Measurements from ENCODE around the gene NOL6.
"Not testable (repeated sequence)": the region's sequence is repeated elsewhere in the genome, so short reads cannot be mapped to it uniquely, and the experiment has no call there.

The NOL6 gene

GRCh38 chr9:33473643-33474352 lies at the start of gene NOL6:
Gene NOL6, minus strand, starts transcription at chr9:33473924. Its CDS starts 82 bp downstream, at chr9:33473842.
- DNase-seq = peak; percentile 98 to 99

- not testable (repeated sequence) for DNase-seq
These were observed 48.1 kb upstream of the NOL6 start for GRCh38 chr9:33521861-33522260.

GRCh38 chr9:33517934-33518577 lies 44.3 kb upstream of the NOL6 start:
- DNase-seq = not testable (repeated sequence)

- DNase-seq = peak in 1 of 2 donors; percentile 33
These were observed 43.6 kb upstream of the NOL6 start for GRCh38 chr9:33517373-33517772.

- not testable (repeated sequence) for DNase-seq
These were observed 42.7 kb upstream of the NOL6 start for GRCh38 chr9:33516397-33516796.

GRCh38 chr9:33515342-33515995 lies 41.7 kb upstream of the NOL6 start:
- not testable (repeated sequence) for DNase-seq

GRCh38 chr9:33512535-33512934 lies 38.8 kb upstream of the NOL6 start:
- not testable (repeated sequence) for DNase-seq

GRCh38 chr9:33511184-33511517 lies 37.4 kb upstream of the NOL6 start:
- DNase-seq = not testable (repeated sequence)

- DNase-seq = peak; percentile 16 to 33
These were observed 36.8 kb upstream of the NOL6 start for GRCh38 chr9:33510262-33511183.

GRCh38 chr9:33506626-33507370 lies 33.1 kb upstream of the NOL6 start:
- DNase-seq = no peak

- DNase-seq = peak in 1 of 2 donors; percentile 14
These were observed 24.7 kb upstream of the NOL6 start for GRCh38 chr9:33498387-33498786.

GRCh38 chr9:33493819-33494218 lies 20.1 kb upstream of the NOL6 start:
- not testable (repeated sequence) for DNase-seq

- no peak for DNase-seq
These were observed 15.3 kb upstream of the NOL6 start for GRCh38 chr9:33489066-33489465.

- not testable (repeated sequence) for DNase-seq
These were observed 11.6 kb upstream of the NOL6 start for GRCh38 chr9:33485312-33485711.

- DNase-seq = no peak
These were observed 7.3 kb upstream of the NOL6 start for GRCh38 chr9:33480976-33481375.

GRCh38 chr9:33480106-33480505 lies 6.4 kb upstream of the NOL6 start:
- DNase-seq = no peak

GRCh38 chr9:33476503-33476902 lies 2.8 kb upstream of the NOL6 start:
- DNase-seq = no peak

GRCh38 chr9:33475357-33475756 lies 1.6 kb upstream of the NOL6 start:
- DNase-seq = no peak

GRCh38 chr9:33472881-33473615 lies 676 bp downstream of the NOL6 start:
- no peak for DNase-seq

- DNase-seq = no peak
These were observed 1.4 kb downstream of the NOL6 start for GRCh38 chr9:33472171-33472880.

GRCh38 chr9:33471361-33471760 lies 2.4 kb downstream of the NOL6 start:
- no peak for DNase-seq

Measured in CD4-positive, alpha-beta T cell treated with Interferon alpha-2 for 1 hour (primary cell).